IPS-NIHi11 (cell line): ENCODE measurements around the gene PREB.
"Not testable (repeated sequence)": the region's sequence is repeated elsewhere in the genome, so short reads cannot be mapped to it uniquely, and the experiment has no call there.

Source experiments
- DNase-seq: peaks from one replicate; pipeline ENCODE4 v3.0.0; 2012; ENCODE audit warnings: mixed read lengths, low spot score

PREB gene

DNA sequence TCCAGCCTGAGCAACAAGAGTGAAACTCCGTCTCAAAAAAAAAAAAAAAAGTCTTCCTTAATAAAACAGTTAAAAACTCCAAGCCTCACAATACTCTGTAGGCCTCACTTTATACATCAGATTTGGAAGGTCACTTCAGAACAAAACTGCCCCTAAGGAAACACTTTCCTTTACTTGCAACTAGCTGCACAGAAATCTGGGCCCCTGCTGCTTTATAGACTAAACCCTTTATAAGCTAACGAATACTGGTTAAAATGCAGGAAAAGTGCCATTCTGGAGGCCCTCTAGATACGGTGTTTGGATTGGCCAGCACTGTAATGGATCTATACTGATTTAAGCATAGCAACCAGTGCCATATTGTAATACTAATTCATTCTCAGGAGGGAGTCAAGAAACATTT, 9.3 kb downstream of the PREB start:
- DNase-seq = no peak

DNA sequence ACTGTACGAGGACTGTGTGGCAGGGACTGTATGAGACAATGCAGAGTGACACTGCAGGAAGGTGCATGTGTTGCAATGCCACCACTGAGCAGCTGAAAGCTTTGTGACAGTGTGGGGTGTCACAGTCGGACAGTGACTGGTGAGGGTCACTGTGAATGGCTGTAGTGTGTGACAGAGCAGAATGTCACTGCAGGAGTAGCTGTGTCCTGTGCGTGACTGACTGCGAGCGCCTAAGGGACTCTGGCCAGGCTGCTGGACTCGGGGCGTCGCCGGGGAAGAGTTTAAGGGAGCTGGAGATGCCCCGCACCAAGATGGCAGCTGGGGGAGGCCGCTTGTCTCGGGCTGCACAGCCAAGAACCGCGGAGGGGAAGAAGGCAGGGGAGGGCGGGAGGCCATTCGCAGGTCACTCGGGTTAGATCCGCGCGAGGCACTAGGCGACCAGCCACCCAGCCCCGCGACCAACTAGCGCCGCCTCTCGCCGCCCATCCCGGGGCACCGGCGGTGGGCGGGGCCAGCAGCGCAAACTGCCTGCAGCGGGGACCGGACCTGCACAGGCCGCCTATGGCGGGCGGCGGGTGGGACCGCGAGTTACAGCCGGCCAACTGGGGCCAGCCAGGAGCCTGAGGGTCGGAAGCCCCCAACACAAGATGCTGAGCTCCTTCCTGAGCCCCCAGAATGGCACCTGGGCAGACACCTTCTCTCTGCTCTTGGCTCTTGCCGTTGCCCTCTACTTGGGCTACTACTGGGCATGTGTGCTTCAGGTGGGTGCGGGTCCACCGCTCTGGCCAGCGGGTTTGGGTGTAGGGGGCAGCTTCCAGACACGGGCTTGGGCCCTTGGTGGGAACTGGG, 10.9 kb downstream of the PREB start, which contains the start of gene ABHD1:
Gene ABHD1 (plus strand): TSS at position 514 of the 849 bp plus-strand sequence. CDS start 134 bp downstream, at position 648.
- peak; percentile 84 for DNase-seq

DNA sequence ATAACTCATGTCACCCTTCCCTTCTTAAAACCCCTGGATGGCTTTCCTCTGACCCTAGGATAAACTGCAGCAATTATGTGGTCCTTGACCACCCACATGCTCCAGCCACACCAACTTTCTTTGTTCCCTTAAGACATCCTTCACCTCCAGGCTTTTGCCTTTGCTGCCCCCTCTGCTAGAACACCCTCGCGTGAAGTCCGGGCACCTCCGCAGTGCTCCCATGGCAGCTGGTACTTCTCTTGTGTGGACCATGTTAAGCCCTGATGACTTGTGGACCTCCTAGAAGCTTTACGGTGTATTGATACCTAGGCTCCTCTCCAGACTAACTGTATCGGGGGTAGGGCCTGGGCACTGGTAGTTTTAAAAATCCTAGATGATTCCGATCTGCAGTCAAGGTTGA, 11.6 kb downstream of the PREB start:
- no peak for DNase-seq

DNA sequence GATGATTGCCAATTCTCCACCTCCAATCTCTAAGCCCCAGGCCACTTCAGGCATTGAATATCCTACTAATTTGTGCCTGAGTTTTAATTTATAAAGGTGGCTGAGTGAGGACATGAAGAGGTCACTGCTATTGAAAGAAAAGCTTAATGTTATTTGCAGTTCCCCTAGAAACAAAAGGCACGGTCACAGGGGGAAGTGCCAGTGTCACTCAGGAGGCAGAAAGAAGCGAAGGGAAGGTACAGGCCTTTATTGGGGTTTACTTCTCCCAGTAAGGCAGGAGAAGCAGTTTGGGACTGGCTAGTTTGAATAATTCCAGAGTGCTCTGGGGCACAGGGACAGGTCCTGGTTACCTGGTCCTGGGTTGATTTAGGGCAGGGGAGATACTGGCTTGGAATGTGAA, 12.5 kb downstream of the PREB start:
- no peak for DNase-seq

DNA sequence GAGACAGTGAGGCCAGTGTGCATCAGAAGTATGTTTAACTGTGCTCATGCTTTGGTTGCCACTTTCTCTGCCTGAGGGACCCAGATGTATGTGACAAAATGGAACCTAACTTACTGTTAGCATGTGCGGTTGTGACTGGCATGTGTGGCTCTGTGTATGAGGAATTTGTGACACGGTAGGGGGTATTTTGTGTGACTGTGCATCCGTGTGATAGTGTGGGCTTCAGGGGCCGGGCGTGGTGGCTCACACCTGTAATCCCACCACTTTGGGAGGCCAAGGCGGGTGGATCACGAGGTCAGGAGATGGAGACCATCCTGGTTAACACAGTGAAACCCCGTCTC, 15.1 kb downstream of the PREB start:
- DNase-seq = not testable (repeated sequence)

DNA sequence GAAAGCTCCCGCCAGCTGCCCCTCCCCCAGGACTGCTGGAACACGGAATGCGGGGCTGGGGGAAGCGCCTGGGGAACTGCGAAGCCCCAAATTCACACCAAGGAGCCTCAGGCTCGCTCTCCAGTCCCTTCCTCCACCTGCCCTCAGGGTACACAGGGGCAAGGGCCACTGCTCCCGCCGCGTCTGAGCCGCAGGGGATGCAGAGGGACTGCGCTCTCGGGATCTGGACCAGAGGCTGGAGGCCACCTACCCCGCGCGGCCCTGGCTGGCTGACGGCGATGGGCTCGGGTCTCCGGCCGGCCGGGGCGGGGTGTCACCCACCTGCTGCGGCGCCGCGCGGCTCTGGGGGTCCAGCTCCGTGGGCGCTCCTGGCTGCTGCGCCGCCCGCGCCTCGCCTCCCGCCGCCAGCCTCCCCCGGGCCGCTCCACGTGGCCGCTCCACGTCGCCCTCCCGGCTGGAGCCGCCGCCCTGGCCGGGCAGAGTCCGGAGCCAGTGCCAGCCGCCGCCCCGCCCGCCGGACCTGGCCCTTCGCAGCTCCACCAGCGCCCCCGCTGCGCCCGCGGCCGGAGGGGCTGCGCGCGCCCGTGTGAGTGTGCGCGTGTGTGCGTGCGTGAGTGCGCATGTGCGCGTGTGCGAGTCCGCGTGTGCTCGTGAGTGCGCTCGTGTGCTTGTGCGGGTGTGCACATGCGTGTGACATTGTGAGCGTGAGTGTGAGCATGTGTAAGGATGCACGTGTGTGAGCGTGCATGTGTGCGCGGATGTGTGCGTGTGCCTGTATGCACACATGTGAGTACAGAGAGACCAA, 15.7 kb downstream of the PREB start, which contains the start of gene CGREF1:
Gene CGREF1 (minus strand): TSS at position 604 of the 805 bp plus-strand sequence. CDS start 14,762 bp downstream, outside the sequence.
- peak; percentile 76 for DNase-seq

DNA sequence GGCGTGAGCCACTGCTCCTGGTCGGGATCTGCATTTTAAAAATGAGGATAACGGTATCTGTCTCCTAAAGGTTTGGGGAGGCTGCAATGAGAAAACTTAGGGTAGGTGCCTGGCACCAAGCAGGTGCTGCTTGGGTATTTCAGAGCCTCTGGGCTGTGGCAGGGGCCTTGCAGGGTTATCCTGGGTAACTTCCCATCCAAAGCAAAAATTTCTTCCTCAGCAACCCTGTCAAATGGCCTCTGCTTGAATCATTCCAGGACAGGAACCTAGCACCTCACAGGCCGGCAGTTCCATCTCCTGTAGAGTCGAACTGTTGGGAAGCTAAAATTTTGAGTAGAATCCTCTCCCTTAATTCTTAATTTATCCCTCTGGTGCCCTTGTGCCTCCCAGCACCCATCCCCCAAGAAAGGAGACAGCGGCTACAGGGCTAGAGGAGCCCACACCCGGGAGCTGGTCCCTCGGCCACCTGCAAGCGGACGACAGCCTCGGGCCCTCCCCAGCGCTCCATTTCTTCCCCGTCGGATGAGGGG, 16.4 kb downstream of the PREB start:
- no peak for DNase-seq

DNA sequence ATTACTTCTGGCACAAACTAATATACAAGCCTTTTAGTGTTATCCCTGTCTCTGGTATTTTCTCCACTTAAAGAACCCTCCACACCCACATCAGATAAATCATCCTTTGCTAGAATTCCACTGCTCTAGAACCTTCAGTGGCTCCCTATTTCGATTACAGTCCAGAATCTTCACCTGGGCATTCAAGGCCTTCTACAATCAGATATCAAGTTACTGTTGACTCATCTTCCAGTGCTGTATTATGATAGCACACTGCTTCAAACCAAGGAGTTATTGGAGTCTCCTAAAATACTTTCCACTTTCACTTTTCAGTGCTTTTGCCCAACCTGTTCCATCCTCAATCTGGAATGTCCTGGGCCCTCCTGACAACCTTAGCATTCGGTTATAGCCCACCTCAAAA, 18.9 kb downstream of the PREB start:
- no peak for DNase-seq

DNA sequence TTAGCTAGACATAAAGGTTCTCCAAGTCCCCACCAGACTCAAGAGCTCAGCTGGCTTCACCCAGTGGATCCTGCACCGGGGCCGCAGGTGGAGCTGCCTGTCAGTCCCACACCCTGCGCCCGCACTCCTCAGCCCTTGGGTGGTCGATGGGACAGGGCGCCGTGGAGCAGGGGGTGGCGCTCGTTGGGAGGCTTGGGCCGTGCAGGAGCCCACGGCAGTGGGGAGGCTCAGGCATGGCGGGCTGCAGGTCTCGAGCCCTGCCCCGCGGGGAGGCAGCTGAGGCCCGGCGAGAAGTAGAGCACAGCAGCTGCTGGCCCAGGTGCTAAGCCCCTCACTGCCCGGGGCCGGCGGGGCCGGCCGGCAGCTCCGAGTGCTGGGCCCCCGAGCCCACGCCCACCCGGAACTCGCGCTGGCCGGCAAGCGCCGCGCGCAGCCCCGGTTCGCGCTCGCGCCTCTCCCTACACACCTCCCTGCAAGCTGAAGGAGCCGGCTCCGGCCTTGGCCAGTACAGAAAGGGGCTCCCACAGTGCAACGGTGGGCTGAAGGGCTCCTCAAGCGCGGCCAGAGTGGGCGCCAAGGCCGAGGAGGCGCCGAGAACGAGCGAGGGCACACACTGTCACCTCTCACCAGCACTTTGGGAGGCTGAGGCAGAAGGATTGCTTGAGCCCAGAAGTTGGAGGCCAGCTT, 22.9 kb downstream of the PREB start:
- not testable (repeated sequence) for DNase-seq

DNA sequence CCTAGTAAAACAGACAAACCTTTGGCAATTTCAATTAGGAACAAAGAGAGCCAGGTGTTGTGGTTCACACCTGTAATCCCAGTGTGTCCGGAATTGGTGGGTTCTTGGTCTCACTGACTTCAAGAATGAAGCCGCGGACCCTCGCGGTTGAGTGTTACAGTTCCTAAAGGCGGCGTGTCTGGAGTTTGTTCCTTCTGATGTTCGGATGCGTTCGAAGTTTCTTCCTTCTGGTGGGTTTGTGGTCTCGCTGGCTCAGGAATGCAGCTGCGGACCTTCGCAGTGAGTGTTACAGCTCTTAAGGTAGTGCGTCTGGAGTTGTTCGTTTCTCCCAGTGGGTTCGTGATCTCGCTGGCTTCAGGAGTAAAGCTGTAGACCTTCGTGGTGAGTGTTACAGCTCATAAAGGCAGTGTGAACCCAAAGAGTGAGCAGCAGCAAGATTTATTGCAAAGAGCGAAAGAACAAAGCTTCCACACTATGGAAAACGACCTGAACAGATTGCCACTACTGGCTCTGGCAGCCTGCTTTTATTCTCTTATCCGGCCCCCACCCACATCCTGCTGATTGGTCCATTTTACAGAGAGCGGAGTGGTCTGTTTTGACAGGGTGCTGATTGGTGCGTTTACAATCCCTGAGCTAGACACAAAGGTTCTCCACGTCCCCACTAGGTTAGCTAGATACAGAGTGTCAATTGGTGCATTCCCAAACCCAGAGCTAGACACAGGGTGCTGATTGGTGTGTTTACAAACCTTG, 23.7 kb downstream of the PREB start:
- not testable (repeated sequence) for DNase-seq

DNA sequence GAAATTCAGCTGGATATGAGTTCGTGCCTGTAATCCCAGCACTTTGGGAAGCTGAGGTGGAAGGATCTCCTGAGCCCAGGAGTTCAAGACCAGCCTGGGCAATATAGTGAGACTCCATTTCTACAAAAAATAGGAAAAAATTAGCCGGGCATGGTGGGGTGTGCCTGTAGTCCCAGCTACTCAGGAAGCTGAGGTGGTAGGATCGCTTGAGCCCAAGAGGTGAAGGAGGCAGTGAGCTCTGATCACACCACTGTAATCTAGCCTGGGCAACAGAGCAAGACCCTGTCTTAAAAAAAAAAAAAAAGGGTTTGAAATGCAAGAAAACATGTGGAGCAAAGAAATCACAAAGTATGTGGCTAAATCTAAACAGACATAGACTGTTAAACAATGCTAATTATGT, 25.4 kb downstream of the PREB start:
- DNase-seq = no peak

DNA sequence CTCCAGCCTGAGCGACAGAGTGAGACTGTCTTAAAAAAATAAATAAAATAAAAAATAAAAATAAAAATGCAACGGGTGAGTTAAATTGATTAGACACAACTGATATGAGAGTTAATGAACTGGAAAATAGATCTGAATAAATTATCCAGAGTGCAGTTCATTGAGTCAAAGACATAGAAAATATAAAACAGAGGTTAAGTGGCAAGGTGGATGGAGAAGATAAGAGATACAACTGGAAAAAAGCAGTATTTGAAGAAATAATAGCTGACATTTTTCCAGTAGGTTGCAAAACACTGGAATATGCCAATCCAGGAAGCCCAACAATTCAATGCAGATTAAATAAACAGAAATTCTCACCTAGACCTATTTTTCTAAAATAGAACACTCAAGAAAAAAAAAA, 26.2 kb downstream of the PREB start:
- DNase-seq = no peak

DNA sequence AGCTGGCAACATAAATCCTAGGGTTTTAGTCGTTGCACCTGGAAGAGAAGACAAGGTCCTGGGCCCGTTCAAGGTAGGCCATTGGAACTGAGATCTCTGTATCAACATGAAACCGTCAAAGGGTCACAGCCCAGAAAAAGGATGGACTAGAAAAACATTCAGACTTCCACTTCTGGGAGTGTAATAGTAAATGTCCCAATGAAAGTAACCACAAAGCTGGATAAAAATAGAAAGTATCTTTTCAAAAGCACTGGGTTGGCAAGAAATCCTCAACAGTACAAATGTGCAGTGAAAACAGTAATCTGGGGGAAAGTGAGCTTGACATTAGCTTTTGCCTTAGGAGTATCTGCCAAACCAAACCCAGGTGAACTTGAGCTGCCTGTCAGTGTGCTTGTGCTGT, 28.5 kb downstream of the PREB start:
- DNase-seq = no peak

DNA sequence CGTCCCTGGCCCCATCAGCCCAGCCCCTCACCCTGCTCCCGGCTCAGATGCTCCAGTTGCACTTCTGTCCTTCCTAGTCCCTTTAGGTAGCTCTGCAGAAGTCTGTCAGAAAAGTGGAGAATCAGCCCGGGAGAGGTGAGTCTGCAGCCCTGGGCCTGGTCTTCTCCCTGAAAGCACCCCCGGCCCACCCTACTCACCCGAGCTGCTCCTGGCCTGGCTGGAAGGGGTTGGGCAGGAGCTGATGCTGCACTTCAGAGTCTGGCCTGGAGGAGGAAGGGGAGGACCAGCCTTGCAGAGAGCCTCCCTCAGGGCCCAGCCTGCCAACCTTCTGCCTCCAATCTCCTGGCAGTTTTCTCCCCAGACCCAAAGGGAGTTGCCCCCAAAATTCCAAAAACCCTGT, 32.1 kb downstream of the PREB start:
- DNase-seq = no peak

DNA sequence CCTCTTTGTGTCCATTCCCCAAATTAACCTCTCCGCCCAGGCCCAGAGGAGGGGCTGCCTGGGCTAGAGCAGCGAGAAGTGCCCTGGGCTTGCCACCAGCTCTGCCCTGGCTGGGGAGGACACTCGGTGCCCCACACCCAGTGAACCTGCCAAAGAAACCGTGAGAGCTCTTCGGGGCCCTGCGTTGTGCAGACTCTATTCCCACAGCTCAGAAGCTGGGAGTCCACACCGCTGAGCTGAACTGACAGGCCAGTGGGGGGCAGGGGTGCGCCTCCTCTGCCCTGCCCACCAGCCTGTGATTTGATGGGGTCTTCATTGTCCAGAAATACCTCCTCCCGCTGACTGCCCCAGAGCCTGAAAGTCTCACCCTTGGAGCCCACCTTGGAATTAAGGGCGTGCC, 34.4 kb downstream of the PREB start:
- no peak for DNase-seq

DNA sequence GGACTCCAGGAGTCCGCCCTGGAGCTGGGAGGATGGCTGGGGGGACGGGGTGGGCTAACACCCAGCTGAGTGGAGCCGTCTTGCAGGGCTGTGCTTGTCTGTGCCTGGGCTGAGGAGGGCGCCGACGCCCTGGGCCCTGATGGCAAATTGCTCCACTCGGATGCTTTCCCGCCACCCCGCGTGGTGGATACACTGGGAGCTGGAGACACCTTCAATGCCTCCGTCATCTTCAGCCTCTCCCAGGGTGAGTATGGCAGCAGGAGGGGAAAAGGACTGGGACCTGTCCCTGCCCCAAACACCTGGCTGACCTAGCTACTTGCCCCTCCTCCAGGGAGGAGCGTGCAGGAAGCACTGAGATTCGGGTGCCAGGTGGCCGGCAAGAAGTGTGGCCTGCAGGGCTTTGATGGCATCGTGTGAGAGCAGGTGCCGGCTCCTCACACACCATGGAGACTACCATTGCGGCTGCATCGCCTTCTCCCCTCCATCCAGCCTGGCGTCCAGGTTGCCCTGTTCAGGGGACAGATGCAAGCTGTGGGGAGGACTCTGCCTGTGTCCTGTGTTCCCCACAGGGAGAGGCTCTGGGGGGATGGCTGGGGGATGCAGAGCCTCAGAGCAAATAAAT, 35.0 kb downstream of the PREB start:
- DNase-seq = no peak

DNA sequence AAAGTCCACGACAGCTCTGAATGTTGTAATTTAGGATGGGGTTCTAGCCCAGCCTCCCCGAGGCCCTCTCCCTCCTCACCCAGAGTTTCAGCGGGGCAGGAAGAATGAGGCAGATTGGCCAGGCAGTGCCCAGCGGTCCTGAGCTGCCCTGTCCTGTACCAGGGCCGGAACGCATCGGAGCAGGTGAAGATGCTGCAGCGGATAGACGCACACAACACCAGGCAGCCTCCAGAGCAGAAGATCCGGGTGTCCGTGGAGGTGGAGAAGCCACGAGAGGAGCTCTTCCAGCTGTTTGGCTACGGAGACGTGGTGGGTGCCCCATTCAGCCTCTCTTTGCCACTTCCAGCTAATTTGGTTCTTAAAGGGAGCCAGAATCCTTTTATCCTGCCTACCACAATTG, 37.1 kb downstream of the PREB start:
- DNase-seq = no peak

DNA sequence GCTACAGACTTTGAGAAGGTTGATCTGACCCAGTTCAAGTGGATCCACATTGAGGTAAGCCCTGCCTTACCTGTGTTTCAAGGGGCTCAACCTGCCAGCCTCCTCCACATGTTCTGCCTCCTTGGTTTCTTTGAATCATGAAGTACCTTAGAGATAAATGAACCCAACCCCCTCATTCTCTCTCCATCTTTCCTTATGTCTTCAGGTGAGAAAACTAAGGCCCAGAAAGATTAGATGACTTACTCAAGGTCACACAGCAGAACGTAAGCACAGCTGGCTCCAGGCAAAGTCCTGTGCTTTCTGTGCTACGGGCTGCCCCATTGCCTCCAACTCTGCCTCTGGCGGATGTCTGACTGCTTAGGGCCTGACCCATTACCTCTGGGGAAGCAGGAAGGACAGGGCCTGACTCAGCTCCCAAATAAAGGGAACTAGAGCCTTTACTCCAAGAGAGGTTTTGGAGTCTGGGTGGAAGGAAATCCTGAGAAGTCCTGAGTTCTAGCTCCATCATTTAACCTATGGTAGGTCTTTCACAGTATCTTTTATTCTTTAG, 37.6 kb downstream of the PREB start:
- DNase-seq = no peak

DNA sequence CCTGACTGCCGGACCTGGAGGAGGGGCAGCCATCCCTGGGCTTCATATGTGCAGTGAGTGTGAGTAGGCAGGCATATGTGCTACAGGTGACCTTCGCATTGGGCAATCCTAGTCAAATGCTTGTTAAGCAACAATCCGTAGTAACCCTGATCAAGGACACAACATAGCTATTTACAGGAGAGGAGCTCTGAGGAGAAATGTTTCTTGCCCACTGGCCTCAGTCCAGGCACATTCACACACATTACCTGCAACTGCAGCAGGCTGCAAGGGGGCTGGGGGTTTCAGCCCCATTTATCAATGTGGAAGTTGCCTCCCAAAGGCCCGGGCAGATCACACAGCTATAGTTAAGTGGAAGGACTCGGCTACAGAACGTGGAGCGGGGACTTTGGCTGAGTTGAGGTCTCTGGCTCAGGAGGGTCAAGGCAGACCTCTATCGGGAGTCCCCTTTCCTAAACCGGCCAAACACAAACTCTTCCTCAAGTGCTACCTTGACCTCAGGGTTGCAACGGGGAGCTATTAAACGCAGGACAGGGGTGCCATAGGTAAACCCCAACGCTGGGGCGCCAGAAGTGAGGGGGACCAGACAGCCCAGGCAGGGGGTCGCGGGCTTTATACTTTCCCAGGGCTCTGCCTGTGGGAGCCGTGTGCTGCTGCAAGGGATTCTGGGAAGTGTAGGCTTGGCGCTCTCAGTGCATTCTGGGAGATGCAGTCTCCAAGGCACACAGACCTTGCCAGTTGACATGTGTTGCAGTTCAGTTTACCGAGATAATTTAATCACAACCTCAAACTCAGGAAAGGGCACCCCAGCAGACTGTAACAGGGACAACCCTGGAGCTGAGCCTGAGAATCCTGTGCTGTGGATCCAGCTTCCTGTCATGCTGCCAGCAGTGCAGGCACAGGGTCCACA, 38.4 kb downstream of the PREB start:
- DNase-seq = peak; percentile 88

DNA sequence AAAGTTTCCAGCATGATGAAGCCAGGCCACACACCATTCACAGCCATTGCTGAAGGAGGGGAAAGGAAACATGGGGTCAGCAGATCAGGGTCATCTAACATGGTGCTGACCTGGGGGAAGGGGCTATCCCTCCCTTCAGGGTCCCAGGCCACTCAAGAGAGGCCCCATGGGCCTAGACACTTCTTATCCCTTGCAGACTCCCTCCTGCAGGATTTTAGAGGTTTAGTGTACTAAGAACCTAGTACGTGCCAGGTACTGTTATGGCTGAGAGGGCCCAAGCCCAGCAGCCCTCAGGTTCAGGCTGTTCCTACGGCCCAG, 39.0 kb downstream of the PREB start:
- DNase-seq = no peak
